Chondrocyte (in vitro differentiated cells): ENCODE results near the gene KRT35. TPM values are rescaled to one million over a fixed set of nuclear protein-coding genes. Genes with fewer than 3 reads are reported as not detected.
A peak's percentile ranks its signal among the peaks of the same experiment; 100 is the strongest.

Source experiments
- DNase-seq: peaks from one replicate; pipeline ENCODE4 v3.0.0; 2021; ENCODE audit warnings: mixed read lengths, low spot score
- H3K27ac Mint-ChIP-seq: one replicate; pipeline ENCODE4 v1.8.0; 2021; ENCODE audit warnings: mild to moderate bottlenecking, moderate library complexity, mixed read lengths; ENCODE audit not compliant: unreplicated experiment
- H3K27me3 Mint-ChIP-seq: 2 replicates; pipeline ENCODE4 v1.8.0; 2021; ENCODE audit warnings: low read depth, mixed read lengths
- H3K36me3 Mint-ChIP-seq: 2 replicates; pipeline ENCODE4 v1.8.0; 2021; ENCODE audit warnings: low read depth, mixed read lengths
- H3K4me1 Mint-ChIP-seq: 2 replicates; pipeline ENCODE4 v1.8.0; 2021; ENCODE audit warnings: low read depth, mild to moderate bottlenecking, mixed read lengths
- H3K4me3 Mint-ChIP-seq: one replicate; pipeline ENCODE4 v1.8.0; 2021; ENCODE audit warnings: mild to moderate bottlenecking, moderate library complexity, mixed read lengths; ENCODE audit not compliant: unreplicated experiment
- H3K9me3 Mint-ChIP-seq: 2 replicates; pipeline ENCODE4 v1.8.0; 2021; ENCODE audit warnings: low read depth, mixed read lengths
- total RNA-seq: library from RNA; stranded (reverse); gene quantifications from 3 replicates; pipeline ENCODE4 v1.2.1, GENCODE V29; 2021
- TF ChIP-seq, protein P1 (sequence below): fragments of 200-600 bp; sonication (generic); IDR thresholded peaks from 2 replicates; pipeline ENCODE4 v1.5.0; 2021; ENCODE audit warnings: antibody characterized with exemption, mild to moderate bottlenecking, moderate library complexity

KRT35 gene
- total RNA-seq, 1 donor from 2014 or later, result not detected

DNA sequence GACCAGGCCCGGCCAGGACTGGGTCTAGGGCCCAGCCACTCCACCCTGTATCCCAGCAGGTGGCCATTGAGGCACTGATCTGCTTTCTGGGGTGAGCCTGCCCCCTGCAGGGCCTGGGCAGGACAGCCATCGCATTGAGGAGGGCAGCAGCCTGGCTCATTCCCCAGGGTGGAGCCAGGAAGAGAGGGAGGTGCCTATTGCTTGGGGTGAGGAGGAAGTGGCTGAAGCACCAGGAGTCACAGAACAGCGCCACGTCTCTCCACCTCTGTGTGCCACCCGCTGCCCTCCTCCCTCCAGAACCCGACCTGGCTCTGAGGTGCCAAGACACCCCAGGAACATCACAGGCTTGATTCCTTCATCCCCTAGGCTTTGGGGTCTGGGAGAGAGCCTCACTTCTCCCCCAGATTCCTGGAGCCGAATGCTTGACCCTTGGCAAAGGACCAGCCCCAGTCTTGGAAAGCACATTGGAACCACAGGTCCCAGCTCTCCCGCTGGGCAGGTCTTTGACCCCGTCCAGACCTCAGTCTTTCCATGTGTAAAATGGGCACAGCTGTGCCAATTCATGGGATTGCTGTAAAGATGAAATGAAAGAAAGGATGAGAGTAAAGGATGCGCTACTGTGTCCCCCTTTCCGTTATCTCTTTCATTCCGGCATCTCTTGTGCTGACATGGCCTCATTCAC is 16.0 kb upstream of the KRT35 start:
- Mint-ChIP-seq H3K27me3 (peaks cover 3% of the 10 kb centered on the region), H3K9me3 (no peaks in the 10 kb centered on the region), H3K4me3 (no peak overlapping the region), H3K4me1 (peaks cover 23% of the 10 kb centered on the region), H3K36me3 (no peaks in the 10 kb centered on the region), H3K27ac (no peak overlapping the region)
- TF ChIP-seq, protein P1, sequence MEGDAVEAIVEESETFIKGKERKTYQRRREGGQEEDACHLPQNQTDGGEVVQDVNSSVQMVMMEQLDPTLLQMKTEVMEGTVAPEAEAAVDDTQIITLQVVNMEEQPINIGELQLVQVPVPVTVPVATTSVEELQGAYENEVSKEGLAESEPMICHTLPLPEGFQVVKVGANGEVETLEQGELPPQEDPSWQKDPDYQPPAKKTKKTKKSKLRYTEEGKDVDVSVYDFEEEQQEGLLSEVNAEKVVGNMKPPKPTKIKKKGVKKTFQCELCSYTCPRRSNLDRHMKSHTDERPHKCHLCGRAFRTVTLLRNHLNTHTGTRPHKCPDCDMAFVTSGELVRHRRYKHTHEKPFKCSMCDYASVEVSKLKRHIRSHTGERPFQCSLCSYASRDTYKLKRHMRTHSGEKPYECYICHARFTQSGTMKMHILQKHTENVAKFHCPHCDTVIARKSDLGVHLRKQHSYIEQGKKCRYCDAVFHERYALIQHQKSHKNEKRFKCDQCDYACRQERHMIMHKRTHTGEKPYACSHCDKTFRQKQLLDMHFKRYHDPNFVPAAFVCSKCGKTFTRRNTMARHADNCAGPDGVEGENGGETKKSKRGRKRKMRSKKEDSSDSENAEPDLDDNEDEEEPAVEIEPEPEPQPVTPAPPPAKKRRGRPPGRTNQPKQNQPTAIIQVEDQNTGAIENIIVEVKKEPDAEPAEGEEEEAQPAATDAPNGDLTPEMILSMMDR, result peak; percentile 78
- DNase-seq, result no peak

DNA sequence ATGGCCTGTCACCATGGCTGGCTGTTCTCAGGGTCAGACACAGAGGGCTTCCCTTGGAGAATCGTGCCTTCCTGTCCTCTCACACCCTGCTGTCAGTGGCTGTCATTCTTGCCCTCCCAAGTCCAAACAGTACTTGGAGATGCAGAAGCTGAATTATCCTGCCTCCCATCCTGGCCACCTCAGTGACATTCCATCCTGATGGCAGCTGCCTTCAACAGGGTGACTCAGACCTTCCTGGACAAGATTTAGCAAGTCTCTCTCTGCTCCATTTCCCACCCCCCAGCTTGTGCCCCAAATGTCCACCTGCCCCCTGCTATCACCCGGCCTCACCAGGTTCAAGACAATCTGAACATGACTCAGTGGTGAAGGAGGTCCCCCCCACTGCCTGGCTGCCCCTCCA is 13.6 kb upstream of the KRT35 start:
- no peaks in the 10 kb centered on the region for H3K9me3 Mint-ChIP-seq
- H3K27me3 Mint-ChIP-seq, result peaks cover 3% of the 10 kb centered on the region
- H3K36me3 Mint-ChIP-seq, result no peaks in the 10 kb centered on the region
- H3K4me3 Mint-ChIP-seq, result no peak overlapping the region
- no peak for DNase-seq
- no peak overlapping the region for H3K27ac Mint-ChIP-seq
- TF ChIP-seq, protein P1, result no peak
- H3K4me1 Mint-ChIP-seq, result peaks cover 23% of the 10 kb centered on the region

DNA sequence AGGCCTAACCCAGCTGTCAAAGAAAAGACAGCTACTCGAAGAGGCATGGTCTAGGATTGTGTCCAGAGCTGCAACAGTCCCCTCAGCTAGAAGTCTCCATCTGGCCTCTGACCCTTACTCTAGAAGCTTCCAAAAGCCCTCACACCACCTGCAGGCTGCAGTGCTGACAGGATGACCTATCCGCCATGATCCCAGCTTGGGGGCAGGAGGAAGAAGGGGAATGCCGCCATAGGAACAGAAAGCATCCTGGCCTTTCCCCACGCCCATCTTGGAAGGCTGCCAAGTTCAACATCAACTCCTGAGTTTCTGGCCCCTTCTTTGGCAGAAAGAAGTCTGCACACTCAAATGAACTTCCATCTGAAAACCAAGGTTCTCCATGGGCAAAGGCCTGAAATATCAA is 11.8 kb upstream of the KRT35 start:
- TF ChIP-seq, protein P1, result no peak
- H3K27ac Mint-ChIP-seq, result no peak overlapping the region

DNA sequence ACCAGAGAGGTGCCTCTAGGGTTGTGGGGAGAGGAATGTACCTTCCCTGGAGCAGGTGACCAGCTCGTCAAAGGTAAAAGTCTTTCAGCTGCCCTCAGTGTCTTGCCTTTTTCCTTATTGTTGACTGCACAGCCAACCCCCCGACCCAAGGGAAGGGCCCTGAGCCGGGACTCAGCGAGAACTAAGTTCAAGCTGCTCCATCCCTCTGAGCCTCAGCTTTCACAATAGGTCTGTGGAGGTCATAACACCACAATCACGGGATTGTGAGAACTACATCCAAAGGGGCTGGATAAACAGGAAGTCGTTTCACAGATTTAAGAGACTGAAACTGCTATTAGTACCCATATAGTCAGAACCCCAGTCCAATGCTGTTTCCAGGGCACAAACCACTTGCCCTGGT is 11.4 kb upstream of the KRT35 start:
- TF ChIP-seq, protein P1, result no peak
- Mint-ChIP-seq H3K36me3 (no peaks in the 10 kb centered on the region), H3K27ac (no peak overlapping the region), H3K4me1 (peaks cover 23% of the 10 kb centered on the region), H3K4me3 (no peak overlapping the region), H3K27me3 (no peaks in the 10 kb centered on the region), H3K9me3 (no peaks in the 10 kb centered on the region)
- DNase-seq, result peak; percentile 22

More for the DNA sequence above, 11.8 kb upstream of the KRT35 start:
- no peaks in the 10 kb centered on the region for H3K9me3 Mint-ChIP-seq
- H3K4me3 Mint-ChIP-seq, result no peak overlapping the region
- H3K27me3 Mint-ChIP-seq, result no peaks in the 10 kb centered on the region
- H3K4me1 Mint-ChIP-seq, result peaks cover 23% of the 10 kb centered on the region
- H3K36me3 Mint-ChIP-seq, result no peaks in the 10 kb centered on the region
- DNase-seq, result peak; percentile 22

DNA sequence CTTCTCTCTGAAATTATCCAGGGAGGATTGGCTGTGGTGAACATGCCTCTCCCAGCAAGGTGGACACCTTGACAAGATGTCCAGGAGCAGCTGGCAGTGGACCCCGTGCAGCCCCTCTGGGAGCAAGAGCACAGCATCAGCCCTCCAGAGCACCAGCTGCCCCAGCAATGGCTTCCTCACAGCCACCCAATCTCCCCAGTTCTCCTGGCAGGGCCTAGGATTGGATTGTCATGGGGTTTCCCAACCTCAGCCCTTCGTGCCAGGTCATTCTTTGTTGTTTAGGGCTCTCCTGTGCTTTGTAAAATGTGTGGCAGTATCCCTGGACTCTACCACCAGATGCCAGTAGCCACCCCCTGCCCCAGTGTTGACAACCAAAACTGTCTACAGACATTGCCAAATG is 10.5 kb upstream of the KRT35 start:
- Mint-ChIP-seq H3K4me3 (no peak overlapping the region), H3K4me1 (peaks cover 22% of the 10 kb centered on the region)
- TF ChIP-seq, protein P1, result no peak

More for the DNA sequence above, 10.5 kb upstream of the KRT35 start:
- Mint-ChIP-seq H3K27me3 (peaks cover under 1% of the 10 kb centered on the region), H3K27ac (no peak overlapping the region), H3K36me3 (no peaks in the 10 kb centered on the region), H3K9me3 (no peaks in the 10 kb centered on the region)
- DNase-seq, result peak; percentile 56
